Gastrocnemius medialis (tissue), 4 donors: ENCODE data around the gene SLX9. TPM values are rescaled to one million over a fixed set of nuclear protein-coding genes. Genes with fewer than 3 reads are reported as not detected.

Experiments
- ATAC-seq, 2 donors: fragments of 150-250 bp; one replicate each; pipeline ENCODE4 v1.9.1; 2016
- DNase-seq, 2 donors: peaks; one replicate each; pipeline ENCODE4 v3.0.0-alpha.2; 2019
- H3K27ac ChIP-seq, 4 donors: fragments of 200-600 bp; sonication (generic); 1 replicate in 1 of 4; 2 replicates in 3 of 4; pipeline ENCODE4 v1.5.1; 2016 to 2018; ENCODE audit warnings: mild to moderate bottlenecking in 2 of 4, moderate library complexity in 1 of 4
- H3K27me3 ChIP-seq, 3 donors: fragments of 200-600 bp; sonication (generic) in 2 of 3; 1 replicate in 1 of 3; 2 replicates in 2 of 3; pipeline versions ENCODE4 v1.5.1 to v1.6.0; 2016 to 2019; ENCODE audit warnings: mild to moderate bottlenecking in 1 of 3, moderate library complexity in 1 of 3
- H3K36me3 ChIP-seq, 2 donors: fragments of 200-600 bp; sonication (generic) in 1 of 2; one replicate each; pipeline ENCODE4 v1.5.1; 2017 to 2018
- H3K4me1 ChIP-seq, 2 donors: fragments of 200-600 bp; sonication (generic) in 1 of 2; one replicate each; pipeline ENCODE4 v1.5.1; 2016 to 2017; ENCODE audit warnings: mild to moderate bottlenecking in 2 of 2
- H3K4me3 ChIP-seq, 4 donors: fragments of 200-600 bp; sonication (generic) in 3 of 4; 1 replicate in 1 of 4; 2 replicates in 3 of 4; pipeline ENCODE4 v1.5.1; 2016 to 2019; ENCODE audit warnings: mild to moderate bottlenecking in 2 of 4
- H3K9me3 ChIP-seq, 3 donors: fragments of 200-600 bp; sonication (generic) in 2 of 3; 1 replicate in 1 of 3; 2 replicates in 2 of 3; pipeline ENCODE4 v1.5.1; 2016 to 2019
- CTCF ChIP-seq, 5 experiments: fragments of 450-650 bp in 3 of 5; fragments of 200-600 bp in 2 of 5; sonication (generic) in 2 of 5; IDR thresholded peaks in 4 of 5; conservative IDR thresholded peaks in 1 of 5; 1 replicate in 4 of 5; 2 replicates in 1 of 5; pipeline ENCODE4 v1.5.1; 2016 to 2019; ENCODE audit warnings: antibody characterized with exemption in 5 of 5, mild to moderate bottlenecking in 3 of 5, moderate library complexity in 3 of 5
- POLR2A ChIP-seq, 2 donors: fragments of 450-650 bp; IDR thresholded peaks; one replicate each; pipeline ENCODE4 v1.6.1; 2017; ENCODE audit warnings: antibody characterized with exemption in 2 of 2, mild to moderate bottlenecking in 2 of 2, moderate library complexity in 2 of 2
- in situ Hi-C, 4 donors: fragments of 200-750 bp; cut with MboI; loops; one replicate each; pipeline versions ENCODE4 v1.15.0 to v1.8.0; 2017; ENCODE audit warnings: low sequenced_read_pairs in 4 of 4
- intact Hi-C: fragments of 100-400 bp; cut with DNase I; formaldehyde crosslinking; loops from one replicate; pipeline ENCODE4 v1.15.1; 2023; ENCODE audit warnings: low total_unique reads
- total RNA-seq, 4 donors: library from RNA; depleted of rRNA; stranded (reverse); fragments of >200 nt; gene quantifications; one replicate each; pipeline versions ENCODE4 v1.1.0 to v1.2.3, GENCODE V29; 2016

The SLX9 gene
- total RNA-seq, 4 donors from 2014 or later: 23.7 to 37.6 (median 25.8) TPM

- Histone ChIP-seq H3K27me3 (no peaks in the 10 kb centered on the region), H3K4me1 (peaks cover 51 to 56% of the 10 kb centered on the region in 2 donors), H3K9me3 (no peaks in the 10 kb centered on the region), H3K27ac (peak overlapping the region; percentile 84 to 99 (median 93)), H3K36me3 (no peaks in the 10 kb centered on the region), H3K4me3 (no peak overlapping the region)
- DNase-seq: peak; percentile 65 to 93
- peak; percentile 76 to 78 for ATAC-seq
- TF ChIP-seq POLR2A (IDR thresholded peaks at IDR 0.05): peak; percentile 59 to 64
- TF ChIP-seq CTCF (IDR thresholded peaks at IDR 0.05 in 4 of 5, conservative IDR thresholded peaks at IDR 0.05 in 1 of 5): no peak
- in situ Hi-C loops: loop anchor here in 2 of 4 donors (5.0 to 10.0 kb wide), 2 partner anchors 92 to 180 kb away; no protein-coding TSS in a partner anchor
- intact Hi-C loops: loop anchor here (2.0 to 5.0 kb wide), 3 partner anchors 50 to 335 kb away; partner anchors contain the start of gene POFUT2
These were observed 12.5 kb downstream of the SLX9 start for GRCh38 chr21:44952116-44952928.

GRCh38 chr21:44952929-44953627, 13.2 kb downstream of the SLX9 start:
- Histone ChIP-seq H3K27ac (peak overlapping the region; percentile 84 to 99 (median 93)), H3K36me3 (no peaks in the 10 kb centered on the region), H3K4me1 (peaks cover 44 to 52% of the 10 kb centered on the region in 2 donors), H3K9me3 (no peaks in the 10 kb centered on the region), H3K27me3 (no peaks in the 10 kb centered on the region), H3K4me3 (no peak overlapping the region)
- DNase-seq: no peak
- TF ChIP-seq CTCF (IDR thresholded peaks at IDR 0.05 in 4 of 5, conservative IDR thresholded peaks at IDR 0.05 in 1 of 5): no peak
- peak; percentile 13 to 23 for TF ChIP-seq POLR2A (IDR thresholded peaks at IDR 0.05)
- ATAC-seq: peak in 1 of 2 donors; percentile 3
- in situ Hi-C loops (loop anchor here in 2 of 4 donors (5.0 to 10.0 kb wide), 2 partner anchors 92 to 179 kb away; no protein-coding TSS in a partner anchor), intact Hi-C loops (loop anchor here (2.0 to 5.0 kb wide), 3 partner anchors 49 to 334 kb away; partner anchors contain the start of gene POFUT2)

- ATAC-seq: no peak
- in situ Hi-C loops: loop anchor here in 2 of 4 donors (5.0 to 10.0 kb wide), 2 partner anchors 91 to 179 kb away; no protein-coding TSS in a partner anchor
- intact Hi-C loops: loop anchor here (2.0 to 5.0 kb wide), 3 partner anchors 49 to 334 kb away; partner anchors contain the start of gene POFUT2
- H3K27me3 ChIP-seq: no peaks in the 10 kb centered on the region
- peak overlapping the region; percentile 84 to 99 (median 93) for H3K27ac ChIP-seq
- H3K4me3 ChIP-seq: no peak overlapping the region
- no peaks in the 10 kb centered on the region for H3K9me3 ChIP-seq
- no peak for DNase-seq
- H3K4me1 ChIP-seq: peaks cover 43 to 52% of the 10 kb centered on the region in 2 donors
- no peaks in the 10 kb centered on the region for H3K36me3 ChIP-seq
- no peak for TF ChIP-seq POLR2A (IDR thresholded peaks at IDR 0.05)
- TF ChIP-seq CTCF (IDR thresholded peaks at IDR 0.05 in 4 of 5, conservative IDR thresholded peaks at IDR 0.05 in 1 of 5): no peak
These were observed 13.8 kb downstream of the SLX9 start for GRCh38 chr21:44953628-44954021.

GRCh38 chr21:44954281-44954771, 14.5 kb downstream of the SLX9 start:
- no peaks in the 10 kb centered on the region for H3K36me3 ChIP-seq
- intact Hi-C loops: loop anchor here (5.0 kb wide), 2 partner anchors 48 to 333 kb away; partner anchors contain the start of gene POFUT2
- no peaks in the 10 kb centered on the region for H3K9me3 ChIP-seq
- H3K27ac ChIP-seq: peak overlapping the region; percentile 84 to 99 (median 93)
- in situ Hi-C loops: loop anchor here in 2 of 4 donors (5.0 to 10.0 kb wide), 2 partner anchors 90 to 178 kb away; no protein-coding TSS in a partner anchor
- peaks cover 46 to 55% of the 10 kb centered on the region in 2 donors for H3K4me1 ChIP-seq
- no peak overlapping the region for H3K4me3 ChIP-seq
- ATAC-seq: no peak
- TF ChIP-seq CTCF (IDR thresholded peaks at IDR 0.05 in 4 of 5, conservative IDR thresholded peaks at IDR 0.05 in 1 of 5) (no peak), POLR2A (IDR thresholded peaks at IDR 0.05) (no peak)
- peak in 1 of 2 donors; percentile 61 for DNase-seq
- H3K27me3 ChIP-seq: no peaks in the 10 kb centered on the region
